ENCODE results near the gene FARS2. TPM values are rescaled to one million over a fixed set of nuclear protein-coding genes. Genes with fewer than 3 reads are reported as not detected.
"Not testable (repeated sequence)": the region's sequence is repeated elsewhere in the genome, so short reads cannot be mapped to it uniquely, and the experiment has no call there.

The FARS2 gene
- total and polyA plus RNA-seq, 9 of the 15 experiments (the other 6 are each of a cell fraction or from before 2014, with no cell fraction given), result 16.5 to 62.2 (median 27.0) TPM

DNA sequence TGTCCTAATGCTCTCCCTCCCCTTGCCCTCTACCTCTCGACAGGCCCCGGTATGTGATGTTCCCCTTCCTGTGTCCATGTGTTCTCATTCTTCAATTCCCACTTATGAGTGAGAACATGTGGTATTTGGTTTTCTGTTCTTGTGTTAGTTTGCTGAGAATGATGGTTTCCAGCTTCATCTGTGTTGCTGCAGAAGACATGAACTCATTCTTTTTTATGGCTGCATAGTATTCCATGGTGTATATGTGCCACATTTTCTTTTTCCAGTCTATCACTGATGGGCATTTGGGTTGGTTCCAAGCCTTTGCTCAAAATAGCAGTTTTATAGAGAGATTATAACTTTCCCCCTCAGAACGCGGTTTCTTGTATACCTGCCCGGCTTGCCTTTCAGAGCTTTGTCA, 422.4 kb downstream of the FARS2 start:
- not testable (repeated sequence) for H3K4me3 ChIP-seq

DNA sequence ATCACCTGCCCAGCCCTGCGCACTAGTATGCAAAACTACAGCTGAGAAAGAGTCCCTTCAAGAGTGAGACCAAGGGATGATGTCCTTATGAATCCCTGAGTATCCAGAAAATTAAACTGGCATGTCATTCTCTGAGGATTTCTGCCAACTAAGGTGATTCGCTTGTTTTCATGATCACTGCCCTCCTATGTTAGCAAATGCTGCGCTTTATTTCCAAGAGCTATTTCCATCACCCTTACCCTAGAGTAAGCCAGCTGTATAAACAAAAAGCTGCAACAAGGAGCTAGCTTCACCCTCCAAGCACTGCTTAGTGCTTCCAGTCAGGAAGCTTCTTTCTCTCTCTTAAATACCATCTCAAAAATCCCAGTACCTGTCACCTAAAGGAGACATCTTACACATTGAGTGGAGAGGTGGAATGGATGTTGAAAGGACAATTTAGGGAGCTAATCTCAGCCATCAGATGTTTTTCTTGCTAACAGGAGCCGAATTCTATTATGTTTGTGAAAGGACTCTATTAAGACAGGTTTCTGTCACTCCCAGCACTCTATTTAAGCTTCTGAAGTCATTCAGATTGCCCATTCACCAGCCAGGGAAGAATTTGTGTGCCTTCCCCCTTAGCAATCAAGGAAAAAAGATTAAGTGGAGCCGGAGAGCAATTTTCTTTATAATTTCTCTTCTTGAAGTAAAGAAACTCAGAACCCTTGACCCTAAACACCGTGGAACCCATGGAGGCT, 423.2 kb downstream of the FARS2 start:
- no TSS peak for BruUV-seq (replicated peaks)
- no peaks in the 10 kb centered on the region for H3K9me1 ChIP-seq (ENCODE audit: control insufficient read depth, insufficient read depth, low read length)
- in situ Hi-C loops (cut with MboI) (no loop called here), intact Hi-C loops (cut with micrococcal nuclease) (no loop called here)
- 51% methylated on average over 6 of the region's 6 CpGs for WGBS (ENCODE audit: insufficient coverage, low coverage, missing lambda C conversion rate)
- no peaks in the 10 kb centered on the region for H3K4me1 ChIP-seq (replicated peaks in 1 of 2; ENCODE audit: control insufficient read depth in 2 of 2, insufficient read depth in 2 of 2, low read length in 2 of 2)
- CTCF ChIA-PET (ENCODE audit: low intra/inter-chr PET ratio), result no interaction called here
- POLR2A ChIA-PET, result interaction anchor here (0.6 kb wide), 1 partner anchor 36 kb away, joined by 3 read pairs; no protein-coding TSS in a partner anchor
- no peak overlapping the region for H3K4me3 ChIP-seq
- DNase-seq (ENCODE audit: extremely low read depth in 1 of 4, low spot score in 3 of 4) (no peak), FAIRE-seq (no peak), ATAC-seq (no peak)
- H3K79me2 ChIP-seq (ENCODE audit: control insufficient read depth, insufficient read depth, low read length), result no peaks in the 10 kb centered on the region
- no peak overlapping the region for H3K27ac ChIP-seq (ENCODE audit: extremely low read depth, low read depth, low read length)
- H4K20me1 ChIP-seq (replicated peaks; ENCODE audit: control insufficient read depth, insufficient read depth, low read length), result no peaks in the 10 kb centered on the region
- H3K27me3 ChIP-seq (ENCODE audit: control insufficient read depth in 2 of 2, insufficient read depth in 2 of 2, low read length in 2 of 2), result no peaks in the 10 kb centered on the region
- no peak for TF ChIP-seq POLR2A (conservative IDR thresholded peaks at IDR 0.05)
- no peak for TF ChIP-seq HEY1 (CRISPR knock-in tag; IDR thresholded peaks at IDR 0.05; ENCODE audit: borderline replicate concordance)
- no peak for TF ChIP-seq COPS2 (conservative IDR thresholded peaks at IDR 0.05)
- peak; percentile 13; the same call in 1 of the 2 replicates for TF ChIP-seq ZNF316 (IDR thresholded peaks at IDR 0.05)
- TF ChIP-seq NONO (IDR thresholded peaks at IDR 0.05; ENCODE audit: low read depth in 2 of 2, low read length in 1 of 2), result no peak
- TF ChIP-seq, protein P1, sequence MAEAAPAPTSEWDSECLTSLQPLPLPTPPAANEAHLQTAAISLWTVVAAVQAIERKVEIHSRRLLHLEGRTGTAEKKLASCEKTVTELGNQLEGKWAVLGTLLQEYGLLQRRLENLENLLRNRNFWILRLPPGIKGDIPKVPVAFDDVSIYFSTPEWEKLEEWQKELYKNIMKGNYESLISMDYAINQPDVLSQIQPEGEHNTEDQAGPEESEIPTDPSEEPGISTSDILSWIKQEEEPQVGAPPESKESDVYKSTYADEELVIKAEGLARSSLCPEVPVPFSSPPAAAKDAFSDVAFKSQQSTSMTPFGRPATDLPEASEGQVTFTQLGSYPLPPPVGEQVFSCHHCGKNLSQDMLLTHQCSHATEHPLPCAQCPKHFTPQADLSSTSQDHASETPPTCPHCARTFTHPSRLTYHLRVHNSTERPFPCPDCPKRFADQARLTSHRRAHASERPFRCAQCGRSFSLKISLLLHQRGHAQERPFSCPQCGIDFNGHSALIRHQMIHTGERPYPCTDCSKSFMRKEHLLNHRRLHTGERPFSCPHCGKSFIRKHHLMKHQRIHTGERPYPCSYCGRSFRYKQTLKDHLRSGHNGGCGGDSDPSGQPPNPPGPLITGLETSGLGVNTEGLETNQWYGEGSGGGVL (CRISPR knock-in tag; IDR thresholded peaks at IDR 0.05), result no peak
- H3K36me3 ChIP-seq (ENCODE audit: control insufficient read depth, insufficient read depth, low read length), result no peaks in the 10 kb centered on the region
- no peak overlapping the region for H3K4me2 ChIP-seq (ENCODE audit: insufficient read depth, low read length)
- no peak overlapping the region for H3K9ac ChIP-seq (ENCODE audit: insufficient read depth in 1 of 2, low read depth in 2 of 2, low read length in 2 of 2)
- H2AFZ ChIP-seq (ENCODE audit: low read depth, low read length), result no peak overlapping the region
- H3K9me3 ChIP-seq (replicated peaks; ENCODE audit: control insufficient read depth, insufficient read depth, low read depth, low read length), result no peaks in the 10 kb centered on the region

More for the DNA sequence above, 422.4 kb downstream of the FARS2 start:
- H3K36me3 ChIP-seq (ENCODE audit: control insufficient read depth, insufficient read depth, low read length); H3K4me2 ChIP-seq (ENCODE audit: insufficient read depth, low read length); H3K4me1 ChIP-seq (replicated peaks in 1 of 2; ENCODE audit: control insufficient read depth in 2 of 2, insufficient read depth in 2 of 2, low read length in 2 of 2); H3K79me2 ChIP-seq (ENCODE audit: control insufficient read depth, insufficient read depth, low read length); H3K27ac ChIP-seq (ENCODE audit: extremely low read depth, low read depth, low read length); H3K9me1 ChIP-seq (ENCODE audit: control insufficient read depth, insufficient read depth, low read length); H3K9ac ChIP-seq (ENCODE audit: insufficient read depth in 1 of 2, low read depth in 2 of 2, low read length in 2 of 2); DNase-seq (ENCODE audit: extremely low read depth in 1 of 4, low spot score in 3 of 4); H4K20me1 ChIP-seq (replicated peaks; ENCODE audit: control insufficient read depth, insufficient read depth, low read length); FAIRE-seq; H3K9me3 ChIP-seq (replicated peaks; ENCODE audit: control insufficient read depth, insufficient read depth, low read depth, low read length); H2AFZ ChIP-seq (ENCODE audit: low read depth, low read length); in situ Hi-C loops (cut with MboI); intact Hi-C loops (cut with micrococcal nuclease); CTCF ChIA-PET (ENCODE audit: low intra/inter-chr PET ratio); BruUV-seq (replicated peaks); H3K27me3 ChIP-seq (ENCODE audit: control insufficient read depth in 2 of 2, insufficient read depth in 2 of 2, low read length in 2 of 2); ATAC-seq: not testable (repeated sequence)
- WGBS (ENCODE audit: insufficient coverage, low coverage, missing lambda C conversion rate), result 75% methylated on average over 5 of the region's 5 CpGs
- peak; percentile 64 for TF ChIP-seq ZNF146 (CRISPR knock-in tag; IDR thresholded peaks at IDR 0.05; ENCODE audit: unreplicated experiment)
- POLR2A ChIA-PET, result interaction anchor here (0.6 kb wide), 1 partner anchor 55 kb away, joined by 3 read pairs; no protein-coding TSS in a partner anchor
